ENCODE measurements around the gene CPEB4. TPM values are rescaled to one million over a fixed set of nuclear protein-coding genes. Genes with fewer than 3 reads are reported as not detected.

Gene CPEB4
- total RNA-seq, 1 donor from 2014 or later, result 37.4 TPM

DNA sequence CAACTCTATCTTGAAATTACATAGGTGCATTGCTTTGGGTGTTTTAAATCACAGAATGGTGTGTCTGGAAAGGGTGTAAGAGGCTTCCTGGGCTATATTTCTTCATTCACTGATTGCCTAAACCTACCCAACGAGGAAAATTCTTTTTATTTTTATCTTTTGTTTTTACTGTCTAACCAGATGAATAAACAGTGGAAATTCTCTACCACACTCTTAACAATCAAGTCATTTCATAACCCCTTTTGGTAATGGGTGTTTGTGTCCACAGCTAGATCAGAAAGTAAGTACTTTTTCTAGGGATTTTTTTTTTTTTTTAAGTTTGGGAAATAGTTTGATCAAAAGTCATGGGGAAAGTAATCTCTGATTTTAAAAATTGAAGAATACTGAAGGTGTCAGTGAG lies 73.3 kb downstream of the CPEB4 start:
- no peak for TF ChIP-seq CTCF (IDR thresholded peaks at IDR 0.05)
- intact Hi-C loops (cut with DNase I), result no loop called here
- no peak for DNase-seq (ENCODE audit: low spot score in 2 of 2)
- Histone ChIP-seq H3K27me3 (no peaks in the 10 kb centered on the region), H3K9me3 (no peaks in the 10 kb centered on the region), H3K4me3 (no peak overlapping the region), H3K36me3 (peaks cover 0 to 7% of the 10 kb centered on the region in 2 donors), H3K4me1 (no peaks in the 10 kb centered on the region), H3K27ac (no peak overlapping the region)

- no peaks in the 10 kb centered on the region for H3K4me1 ChIP-seq
- no peak for DNase-seq (ENCODE audit: low spot score in 2 of 2)
- H3K36me3 ChIP-seq, result peaks cover 0 to 6% of the 10 kb centered on the region in 2 donors
- intact Hi-C loops (cut with DNase I), result no loop called here
- TF ChIP-seq CTCF (IDR thresholded peaks at IDR 0.05), result no peak
- no peak overlapping the region for H3K27ac ChIP-seq
- H3K27me3 ChIP-seq, result no peaks in the 10 kb centered on the region
- no peak overlapping the region for H3K4me3 ChIP-seq
- no peaks in the 10 kb centered on the region for H3K9me3 ChIP-seq
Measured at GRCh38 chr5:173962436-173962972, 74.4 kb downstream of the CPEB4 start.

GRCh38 chr5:173963182-173963838 lies 75.2 kb downstream of the CPEB4 start:
- DNase-seq (ENCODE audit: low spot score in 2 of 2), result no peak
- intact Hi-C loops (cut with DNase I), result no loop called here
- Histone ChIP-seq H3K4me1 (no peaks in the 10 kb centered on the region), H3K9me3 (no peaks in the 10 kb centered on the region), H3K4me3 (peak overlapping the region; percentile 16 to 32), H3K36me3 (no peaks in the 10 kb centered on the region), H3K27ac (no peak overlapping the region), H3K27me3 (no peaks in the 10 kb centered on the region)
- TF ChIP-seq CTCF (IDR thresholded peaks at IDR 0.05), result no peak

DNA sequence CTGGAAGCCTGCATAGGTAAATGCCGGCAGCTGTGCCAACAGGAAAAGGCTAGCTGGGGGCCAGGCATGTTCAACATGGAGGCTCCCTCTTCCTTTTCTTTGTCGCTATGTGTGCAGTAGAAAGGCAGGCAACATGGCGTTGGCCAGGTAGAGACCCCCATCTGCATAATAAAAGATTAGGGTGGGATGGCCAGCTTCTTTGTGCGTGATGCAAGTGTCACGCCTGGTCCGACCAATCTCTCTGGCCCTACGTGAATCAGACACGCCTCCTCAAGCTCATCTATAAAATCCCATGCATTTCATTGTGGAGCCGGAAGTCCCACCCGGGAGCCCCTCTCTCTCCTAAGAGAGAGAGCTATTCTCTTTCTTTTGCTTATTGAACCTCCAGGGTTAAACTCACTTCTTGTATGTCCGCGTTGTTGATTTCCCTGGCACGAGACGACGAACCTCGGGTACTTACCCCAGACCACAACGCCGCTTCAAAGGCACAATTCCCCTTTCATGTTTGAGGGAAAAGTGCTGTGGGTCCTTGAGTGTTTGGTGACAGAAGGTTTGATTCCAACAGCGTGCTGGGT lies 75.8 kb downstream of the CPEB4 start:
- intact Hi-C loops (cut with DNase I), result no loop called here
- no peaks in the 10 kb centered on the region for H3K36me3 ChIP-seq
- TF ChIP-seq CTCF (IDR thresholded peaks at IDR 0.05), result no peak
- H3K27me3 ChIP-seq, result no peaks in the 10 kb centered on the region
- DNase-seq (ENCODE audit: low spot score in 2 of 2), result no peak
- H3K4me1 ChIP-seq, result no peaks in the 10 kb centered on the region
- no peak overlapping the region for H3K27ac ChIP-seq
- H3K4me3 ChIP-seq, result peak overlapping the region; percentile 16 to 32
- no peaks in the 10 kb centered on the region for H3K9me3 ChIP-seq

- TF ChIP-seq CTCF (IDR thresholded peaks at IDR 0.05), result no peak
- no peak overlapping the region for H3K4me3 ChIP-seq
- H3K4me1 ChIP-seq, result no peaks in the 10 kb centered on the region
- no peak for DNase-seq (ENCODE audit: low spot score in 2 of 2)
- H3K27me3 ChIP-seq, result no peaks in the 10 kb centered on the region
- intact Hi-C loops (cut with DNase I), result no loop called here
- H3K36me3 ChIP-seq, result no peaks in the 10 kb centered on the region
- H3K27ac ChIP-seq, result no peak overlapping the region
- no peaks in the 10 kb centered on the region for H3K9me3 ChIP-seq
Measured at GRCh38 chr5:173964506-173964905, 76.4 kb downstream of the CPEB4 start.

Measured in ascending aorta (tissue), 2 donors.